Measurements from ENCODE around the gene UPF3A. TPM values are rescaled to one million over a fixed set of nuclear protein-coding genes. Genes with fewer than 3 reads are reported as not detected.
"Not testable (repeated sequence)": the region's sequence is repeated elsewhere in the genome, so short reads cannot be mapped to it uniquely, and the experiment has no call there.

Gene UPF3A
- total and polyA plus RNA-seq, 12 donors = 27.5 to 130 (median 43.2) TPM

DNA sequence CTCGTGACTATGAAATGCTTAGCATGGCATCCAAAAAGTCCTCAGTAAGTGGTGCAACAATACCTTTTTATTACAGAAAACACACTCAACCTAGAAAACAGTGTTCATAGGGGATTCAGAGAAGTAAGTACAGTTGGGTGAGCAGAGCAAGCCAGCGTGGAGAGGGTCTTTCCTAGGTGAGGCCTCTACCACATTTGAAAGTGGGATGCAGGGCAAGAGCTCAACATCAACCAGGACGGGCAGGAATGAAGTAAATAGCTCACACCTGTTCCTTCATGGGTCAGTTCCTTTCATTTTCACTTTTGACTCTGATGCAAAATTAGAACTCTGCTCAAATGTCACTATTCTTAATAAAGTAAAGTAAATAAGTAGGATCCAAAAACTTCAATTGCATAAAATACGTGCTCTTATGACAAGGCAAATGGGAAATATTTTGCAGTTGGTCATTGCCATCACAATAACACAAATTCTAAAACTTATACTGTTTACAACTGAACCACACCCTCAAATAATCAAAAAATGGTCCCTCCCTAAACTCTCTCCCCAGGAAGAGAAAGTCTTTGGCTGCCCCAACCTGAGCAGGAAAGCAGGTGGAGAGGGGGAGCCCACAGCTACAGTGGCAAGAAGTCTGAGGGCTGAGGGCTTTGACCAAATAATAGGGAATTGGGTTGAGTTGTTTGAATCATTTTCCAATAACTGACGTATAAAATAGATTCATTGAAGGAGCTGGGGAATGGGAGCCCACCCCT is 53.1 kb downstream of the UPF3A start:
- Histone ChIP-seq H3K27me3 (no peaks in the 10 kb centered on the region), H3K4me1 (replicated peaks in 1 of 2) (no peaks in the 10 kb centered on the region), H3K4me3 (no peak overlapping the region), H3K27ac (no peak overlapping the region), H3K9me3 (replicated peaks in 1 of 3) (no peaks in the 10 kb centered on the region), H3K36me3 (replicated peaks in 1 of 2) (no peaks in the 10 kb centered on the region)
- no peak for DNase-seq
- intact Hi-C loops (cut with DNase I) = no loop called here
- 62 to 76% (median 73%) methylated on average over 5 of the region's 5 CpGs for WGBS, 4 donors
- no peak for TF ChIP-seq POLR2A (IDR thresholded peaks at IDR 0.05)
- TF ChIP-seq, protein P1, sequence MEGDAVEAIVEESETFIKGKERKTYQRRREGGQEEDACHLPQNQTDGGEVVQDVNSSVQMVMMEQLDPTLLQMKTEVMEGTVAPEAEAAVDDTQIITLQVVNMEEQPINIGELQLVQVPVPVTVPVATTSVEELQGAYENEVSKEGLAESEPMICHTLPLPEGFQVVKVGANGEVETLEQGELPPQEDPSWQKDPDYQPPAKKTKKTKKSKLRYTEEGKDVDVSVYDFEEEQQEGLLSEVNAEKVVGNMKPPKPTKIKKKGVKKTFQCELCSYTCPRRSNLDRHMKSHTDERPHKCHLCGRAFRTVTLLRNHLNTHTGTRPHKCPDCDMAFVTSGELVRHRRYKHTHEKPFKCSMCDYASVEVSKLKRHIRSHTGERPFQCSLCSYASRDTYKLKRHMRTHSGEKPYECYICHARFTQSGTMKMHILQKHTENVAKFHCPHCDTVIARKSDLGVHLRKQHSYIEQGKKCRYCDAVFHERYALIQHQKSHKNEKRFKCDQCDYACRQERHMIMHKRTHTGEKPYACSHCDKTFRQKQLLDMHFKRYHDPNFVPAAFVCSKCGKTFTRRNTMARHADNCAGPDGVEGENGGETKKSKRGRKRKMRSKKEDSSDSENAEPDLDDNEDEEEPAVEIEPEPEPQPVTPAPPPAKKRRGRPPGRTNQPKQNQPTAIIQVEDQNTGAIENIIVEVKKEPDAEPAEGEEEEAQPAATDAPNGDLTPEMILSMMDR (IDR thresholded peaks at IDR 0.05) = no peak

DNA sequence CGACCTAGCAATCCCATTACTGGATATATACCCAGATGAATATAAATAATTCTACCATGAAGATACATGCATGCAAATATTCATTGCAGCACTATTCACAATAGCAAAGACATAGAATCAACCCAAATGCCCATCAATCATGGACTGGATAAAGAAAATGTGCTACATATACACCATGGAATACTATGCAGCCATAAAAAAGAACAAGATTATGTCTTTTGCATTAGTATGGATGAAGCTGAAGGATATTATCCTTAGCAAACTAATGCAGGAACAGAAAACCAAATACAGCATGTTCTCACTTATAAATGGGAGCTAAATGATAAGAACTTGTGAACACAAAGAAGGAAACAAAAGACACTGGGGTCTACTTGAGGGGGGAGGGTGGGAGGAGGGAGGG is 55.1 kb downstream of the UPF3A start:
- H3K27me3 ChIP-seq; H3K9me3 ChIP-seq (replicated peaks in 1 of 3); DNase-seq; intact Hi-C loops (cut with DNase I); H3K36me3 ChIP-seq (replicated peaks in 1 of 2); H3K4me1 ChIP-seq (replicated peaks in 1 of 2); H3K27ac ChIP-seq; H3K4me3 ChIP-seq: not testable (repeated sequence)
- WGBS, 4 donors = 67 to 86% (median 79%) methylated on average over 1 of the region's 1 CpG

DNA sequence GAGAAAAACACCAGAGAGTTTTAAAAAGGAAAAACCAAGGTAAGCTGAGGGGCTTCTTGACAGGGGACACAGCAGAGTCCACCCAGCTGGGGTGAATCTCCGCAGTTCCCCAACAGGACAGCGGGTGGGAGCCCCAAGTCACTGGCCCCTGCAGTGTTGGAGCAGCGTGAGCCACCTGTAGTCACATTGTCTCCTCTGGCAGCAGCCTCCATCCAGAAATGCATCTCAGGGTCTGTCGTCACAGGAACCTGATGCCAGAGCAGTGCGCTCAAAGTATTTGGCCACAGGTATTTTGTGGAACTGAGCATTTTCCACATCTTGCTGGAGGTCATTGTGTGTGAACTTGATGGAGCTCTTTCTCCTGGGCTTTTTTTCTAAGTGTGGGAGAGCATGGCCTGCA is 57.6 kb downstream of the UPF3A start:
- 79 to 91% (median 88%) methylated on average over 5 of the region's 5 CpGs for WGBS, 4 donors
- no peak overlapping the region for H3K27ac ChIP-seq
- no peak overlapping the region for H3K4me3 ChIP-seq
- H3K9me3 ChIP-seq (replicated peaks in 1 of 3) = no peaks in the 10 kb centered on the region
- H3K36me3 ChIP-seq (replicated peaks in 1 of 2) = no peaks in the 10 kb centered on the region
- TF ChIP-seq POLR2A (IDR thresholded peaks at IDR 0.05) = no peak
- TF ChIP-seq, protein P1 (IDR thresholded peaks at IDR 0.05) = no peak
- DNase-seq = no peak
- H3K4me1 ChIP-seq (replicated peaks in 1 of 2) = no peaks in the 10 kb centered on the region
- no peaks in the 10 kb centered on the region for H3K27me3 ChIP-seq
- intact Hi-C loops (cut with DNase I) = no loop called here

DNA sequence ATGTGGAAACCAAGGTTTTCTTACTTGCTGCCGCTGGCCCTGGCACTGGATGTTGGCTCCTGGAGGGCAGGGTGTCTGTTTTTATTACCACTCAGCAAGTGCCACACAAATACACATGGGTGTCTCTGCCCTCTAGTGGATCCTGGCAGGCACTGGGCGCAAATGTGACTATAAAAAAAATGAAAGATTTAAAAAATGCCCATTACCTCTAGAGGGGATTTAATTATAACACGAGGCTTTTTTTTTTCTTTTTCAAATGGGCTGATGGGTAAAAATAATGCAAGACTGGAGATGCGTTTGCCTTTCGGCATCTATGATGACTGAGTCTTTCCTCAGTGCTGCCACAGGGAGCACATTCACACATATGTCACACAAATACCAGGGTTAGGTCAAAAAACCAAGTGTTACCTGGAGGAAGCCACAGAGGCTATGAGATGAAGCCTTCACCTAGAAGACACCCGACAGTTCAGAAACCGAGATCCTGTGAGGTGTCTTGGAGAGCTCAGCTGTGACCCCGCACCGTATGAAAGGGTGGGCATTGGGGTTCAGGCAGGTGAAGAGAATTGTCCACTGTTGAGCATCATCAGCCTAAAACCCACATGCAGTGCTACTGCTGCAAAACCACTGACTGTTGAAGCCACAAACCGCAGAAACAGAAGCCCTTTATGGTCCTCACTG is 58.6 kb downstream of the UPF3A start:
- TF ChIP-seq, protein P1 (IDR thresholded peaks at IDR 0.05) = peak; percentile 51 to 70 (median 60)
- no peak for TF ChIP-seq POLR2A (IDR thresholded peaks at IDR 0.05)
- H3K27me3 ChIP-seq = no peaks in the 10 kb centered on the region
- intact Hi-C loops (cut with DNase I) = no loop called here

More for the DNA sequence above, 58.6 kb downstream of the UPF3A start:
- Histone ChIP-seq H3K4me3 (no peak overlapping the region), H3K36me3 (replicated peaks in 1 of 2) (no peaks in the 10 kb centered on the region), H3K4me1 (replicated peaks in 1 of 2) (no peaks in the 10 kb centered on the region), H3K9me3 (replicated peaks in 1 of 3) (no peaks in the 10 kb centered on the region), H3K27ac (no peak overlapping the region)
- whole genome bisulfite sequencing, 4 donors = 36 to 47% (median 44%) methylated on average over 10 of the region's 10 CpGs
- peak in 6 of 7 donors; percentile 54 to 71 (median 60) for DNase-seq
